K562 (cell line): Measurements from ENCODE around the gene DIMT1. TPM values are rescaled to one million over a fixed set of nuclear protein-coding genes. Genes with fewer than 3 reads are reported as not detected.

ENCODE experiments used
- ATAC-seq: fragments of 200-7000 bp; cut with Tn5 transposase; 3 replicates; pipeline ENCODE4 v1.9.1; 2020; ENCODE audit warnings: moderate library complexity
- BruUV-seq: library from RNA; stranded (reverse); fragments of 400-500 nt; replicated peaks from 2 replicates; lab custom pipeline; 2021; lab: Mats Ljungman, UMichigan
- CTCF ChIA-PET: fragments of 300-600 bp; formaldehyde crosslinking; extraction: SDS; loops from one replicate; lab custom pipeline; 2021; ENCODE audit warnings: low intra/inter-chr PET ratio; lab: Yijun Ruan, JAX
- POLR2A ChIA-PET: fragments of 300-600, 350-650 bp; sonication (Branson Sonifier 250); formaldehyde crosslinking; extraction: SDS; loops from one replicate; lab custom pipeline; 2021; ENCODE audit warnings: antibody characterized with exemption, inconsistent platforms; lab: Yijun Ruan, JAX
- DNase-seq, 4 experiments: peaks; one replicate each; pipeline versions ENCODE4 v3.0.0 to v3.0.0-alpha.2; 2011 to 2018; ENCODE audit warnings: low spot score in 3 of 4, mixed read lengths in 3 of 4; ENCODE audit errors: extremely low read depth in 1 of 4
- FAIRE-seq: peaks from 2 replicates; lab custom pipeline; 2011; peaks lifted over from hg19 to GRCh38; lab: Jason Lieb, UNC
- H2AFZ ChIP-seq: 2 replicates; pipeline ENCODE4 v1.6.0; 2011; ENCODE audit warnings: low read depth, low read length, control low read depth, inconsistent platforms
- H3K27ac ChIP-seq: fragments of 200-600 bp; 3 replicates; pipeline ENCODE4 v1.8.0; 2011; ENCODE audit warnings: low read depth, mild to moderate bottlenecking, control low read depth, inconsistent platforms, low read length, moderate library complexity, mixed read lengths; ENCODE audit errors: extremely low read depth
- H3K27me3 ChIP-seq, 2 experiments: fragments of 300-600 bp in 1 of 2; 2 replicates in 1 of 2; 3 replicates in 1 of 2; pipeline versions ENCODE4 v1.6.0 to v1.8.0; 2011; ENCODE audit warnings: inconsistent platforms in 2 of 2, low read length in 2 of 2, mild to moderate bottlenecking in 1 of 2, mixed read lengths in 1 of 2, moderate library complexity in 1 of 2; ENCODE audit not compliant: control insufficient read depth in 2 of 2, insufficient read depth in 2 of 2
- H3K36me3 ChIP-seq: fragments of 300-600 bp; 3 replicates; pipeline ENCODE4 v1.8.0; 2011; ENCODE audit warnings: mild to moderate bottlenecking, low read length, inconsistent platforms; ENCODE audit not compliant: control insufficient read depth, insufficient read depth
- H3K4me1 ChIP-seq, 2 experiments: fragments of 200-600 bp in 1 of 2; replicated peaks in 1 of 2; 2 replicates in 1 of 2; 3 replicates in 1 of 2; pipeline versions ENCODE4 v1.5.1 to v1.8.0; 2011; ENCODE audit warnings: inconsistent platforms in 2 of 2, low read length in 2 of 2, mild to moderate bottlenecking in 1 of 2, mixed read lengths in 1 of 2, moderate library complexity in 1 of 2; ENCODE audit not compliant: control insufficient read depth in 2 of 2, insufficient read depth in 2 of 2
- H3K4me2 ChIP-seq: 2 replicates; pipeline ENCODE4 v1.6.1; 2011; ENCODE audit warnings: low read length, control low read depth, inconsistent platforms, mixed read lengths; ENCODE audit not compliant: insufficient read depth
- H3K4me3 ChIP-seq: fragments of 200-600 bp; sonication (generic), shearing (Covaris generic); 2 replicates; pipeline ENCODE4 v1.5.1; 2016; ENCODE audit warnings: control low read depth, inconsistent platforms
- H3K79me2 ChIP-seq: fragments of 200-600 bp; 3 replicates; pipeline ENCODE4 v1.8.0; 2011; ENCODE audit warnings: low read length, inconsistent platforms; ENCODE audit not compliant: control insufficient read depth, insufficient read depth
- H3K9ac ChIP-seq, 2 experiments: 2 replicates each; pipeline versions ENCODE4 v1.6.0 to v1.6.1; 2011; ENCODE audit warnings: low read depth in 2 of 2, low read length in 2 of 2, control low read depth in 1 of 2, inconsistent platforms in 1 of 2, mild to moderate bottlenecking in 1 of 2, mixed read lengths in 1 of 2; ENCODE audit not compliant: insufficient read depth in 1 of 2
- H3K9me1 ChIP-seq: one replicate; pipeline ENCODE4 v1.6.0; 2011; ENCODE audit warnings: inconsistent platforms, mild to moderate bottlenecking, low read length, moderate library complexity; ENCODE audit not compliant: control insufficient read depth, insufficient read depth
- H3K9me3 ChIP-seq: replicated peaks from 2 replicates; pipeline ENCODE4 v1.5.1; 2011; ENCODE audit warnings: low read depth, low read length, inconsistent platforms; ENCODE audit not compliant: control insufficient read depth, insufficient read depth
- H4K20me1 ChIP-seq: replicated peaks from 2 replicates; pipeline ENCODE4 v1.6.1; 2011; ENCODE audit warnings: low read length, inconsistent platforms, mixed read lengths; ENCODE audit not compliant: control insufficient read depth, insufficient read depth
- ARID1B ChIP-seq: fragments of 450-650 bp; IDR thresholded peaks from 2 replicates; pipeline ENCODE4 v1.6.1; 2016; ENCODE audit warnings: antibody characterized with exemption, mild to moderate bottlenecking, inconsistent platforms
- CBX1 ChIP-seq: sonication (generic); IDR thresholded peaks from 2 replicates; pipeline ENCODE4 v1.6.1; 2016; ENCODE audit warnings: antibody characterized with exemption, low read depth, mild to moderate bottlenecking
- ETS2 ChIP-seq: IDR thresholded peaks from 2 replicates; pipeline ENCODE4 v1.6.1; 2016; ENCODE audit warnings: borderline replicate concordance, missing genetic modification characterization, mild to moderate bottlenecking, moderate library complexity, missing compliant biosample characterization; ENCODE audit not compliant: poor library complexity, severe bottlenecking
- HNRNPK ChIP-seq: fragments of 200-400 bp; formaldehyde crosslinking; IDR thresholded peaks from one replicate; pipeline ENCODE4 v1.6.1; 2018; ENCODE audit warnings: mild to moderate bottlenecking, low read depth, low read length; ENCODE audit not compliant: poor library complexity, severe bottlenecking
- NBN ChIP-seq: fragments of 450-650 bp; IDR thresholded peaks from 2 replicates; pipeline ENCODE4 v1.6.1; 2016; ENCODE audit warnings: low read depth, mild to moderate bottlenecking
- NCOA2 ChIP-seq, 2 experiments: fragments of 450-650 bp; IDR thresholded peaks; 2 replicates each; pipeline ENCODE4 v1.6.1; 2018; ENCODE audit warnings: mild to moderate bottlenecking in 2 of 2, moderate library complexity in 1 of 2; ENCODE audit not compliant: partially characterized antibody in 2 of 2
- NR2C1 ChIP-seq, 2 experiments: fragments of 450-650 bp; IDR thresholded peaks; 2 replicates each; pipeline ENCODE4 v1.6.1; 2017; ENCODE audit warnings: mild to moderate bottlenecking in 2 of 2, antibody characterized with exemption in 1 of 2, inconsistent platforms in 1 of 2, missing compliant biosample characterization in 1 of 2, missing genetic modification characterization in 1 of 2
- RBBP5 ChIP-seq: fragments of 200-600 bp; sonication (generic); IDR thresholded peaks from 2 replicates; pipeline ENCODE4 v1.6.1; 2012; ENCODE audit warnings: borderline replicate concordance, mild to moderate bottlenecking, low read length, control low read depth, inconsistent platforms; ENCODE audit not compliant: insufficient read depth, poor library complexity, severe bottlenecking
- RBM17 ChIP-seq: fragments of 200-400 bp; formaldehyde crosslinking; IDR thresholded peaks from 2 replicates; pipeline ENCODE4 v1.6.1; 2017; ENCODE audit warnings: low read depth, mild to moderate bottlenecking, low read length, borderline replicate concordance
- TBL1XR1 ChIP-seq, 2 experiments: IDR thresholded peaks; 2 replicates each; pipeline ENCODE4 v1.6.1; 2012; ENCODE audit warnings: improper control_type of control experiment in 2 of 2, low read length in 2 of 2, mild to moderate bottlenecking in 1 of 2
- TEAD4 ChIP-seq, 2 experiments: sonication (generic) in 1 of 2; formaldehyde crosslinking in 1 of 2; IDR thresholded peaks; 2 replicates each; pipeline versions ENCODE4 v1.6.1 to v1.8.0; 2012 to 2022; ENCODE audit warnings: borderline replicate concordance in 1 of 2, inconsistent platforms in 1 of 2, low read length in 1 of 2, mild to moderate bottlenecking in 1 of 2, missing genetic modification reagents in 1 of 2
- ZNF830 ChIP-seq: fragments of 250-450 bp; sonication (Bioruptor Pico); IDR thresholded peaks from 2 replicates; pipeline ENCODE4 v1.5.0; 2021; ENCODE audit warnings: mild to moderate bottlenecking
- WGBS: fragments of 100-300 bp; shearing (Covaris generic); methylation state at CpG from one replicate; pipeline ENCODE4 v1.1.6; 2016; ENCODE audit warnings: low coverage, mixed read lengths; ENCODE audit not compliant: insufficient coverage; ENCODE audit errors: missing lambda C conversion rate; 5-methylcytosine and 5-hydroxymethylcytosine counted together
- in situ Hi-C: fragments of 300-500 bp; cut with MboI; formaldehyde crosslinking; loops from 4 replicates; pipeline ENCODE4 v1.15.0; 2018; ENCODE audit warnings: inconsistent platforms, mixed read lengths
- intact Hi-C: fragments of 100-400 bp; cut with micrococcal nuclease; formaldehyde crosslinking; loops from 2 replicates; pipeline ENCODE4 v1.14.2; 2022
- polyA plus RNA-seq, 8 experiments: library from polyadenylated mRNA; depleted of rRNA in 4 of 8; stranded (reverse) in 5 of 8; unstranded in 3 of 8; fragments of >200 nt; fragmentation: Nextera tagmentation in 2 of 8; fragmentation: Illumina TruSeq in 1 of 8; extraction: Ambion mirVana in 2 of 8; extraction: Trizol in 1 of 8; gene quantifications; 2 replicates each; pipeline versions ENCODE4 v1.2.1 to v1.2.3, GENCODE V29; 2011 to 2014; ENCODE audit warnings: inconsistent platforms in 1 of 8, missing spikeins in 1 of 8
- total RNA-seq, 7 experiments: library from RNA; depleted of rRNA in 6 of 7; stranded (reverse); fragments of >200 nt in 6 of 7; fragmentation: Illumina TruSeq in 2 of 7; extraction: Trizol in 2 of 7; gene quantifications; 2 replicates each; pipeline versions ENCODE4 v1.2.1 to v1.2.3, GENCODE V29; 2011 to 2021; ENCODE audit warnings: low replicate concordance in 1 of 7
- TF ChIP-seq, protein P1 (sequence below): sonication (generic); IDR thresholded peaks from 2 replicates; pipeline ENCODE4 v1.6.1; 2016
- TF ChIP-seq, protein P2 (sequence below): IDR thresholded peaks from 2 replicates; pipeline ENCODE4 v1.6.1; 2011; ENCODE audit warnings: borderline replicate concordance, low read depth, mild to moderate bottlenecking, moderate library complexity, low read length; ENCODE audit not compliant: insufficient read depth, poor library complexity, severe bottlenecking
- TF ChIP-seq, protein P3 (sequence below), 2 experiments: fragments of 200-800 bp in 1 of 2; sonication (Bioruptor generic) in 1 of 2; sonication (generic) in 1 of 2; formaldehyde crosslinking in 1 of 2; IDR thresholded peaks in 1 of 2; conservative IDR thresholded peaks in 1 of 2; 2 replicates each; pipeline versions ENCODE4 v1.5.0 to v1.6.1; 2016 to 2020; ENCODE audit warnings: missing compliant biosample characterization in 1 of 2, missing genetic modification characterization in 1 of 2, missing genetic modification reagents in 1 of 2

The DIMT1 gene
- total and polyA plus RNA-seq, 9 of the 15 experiments (the other 6 are each of a cell fraction or from before 2014, with no cell fraction given), result 28.9 to 85.3 (median 54.1) TPM

DNA sequence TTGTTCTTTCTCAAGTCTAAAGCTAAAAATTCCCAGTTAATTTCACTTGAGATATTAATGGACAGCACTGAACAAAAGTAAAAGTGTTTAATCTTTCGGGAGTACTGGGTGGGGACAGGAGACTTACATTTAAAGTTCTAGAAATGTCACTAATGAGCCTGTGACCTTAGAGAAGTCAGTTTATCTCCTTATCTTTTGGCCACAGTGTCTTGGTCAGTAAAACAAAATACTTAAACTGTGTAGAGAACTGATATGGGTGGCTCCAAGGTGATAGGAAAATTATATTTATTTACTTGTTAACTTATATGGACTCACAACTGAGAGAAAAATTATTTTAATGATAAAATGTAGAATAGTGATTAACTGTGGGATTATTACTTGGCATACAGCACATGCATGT, 17.7 kb upstream of the DIMT1 start:
- Histone ChIP-seq H3K9me1 (no peaks in the 10 kb centered on the region), H3K27ac (peak overlapping the region; percentile 70; the same call in 2 of the 3 replicates), H3K27me3 (no peaks in the 10 kb centered on the region; a peak in 1 of 5 replicates), H3K36me3 (peaks cover 40% of the 10 kb centered on the region; the same call in 2 of the 3 replicates), H3K9ac (peak overlapping the region in 1 of 2 experiments; percentile 51; a peak in 2 of 4 replicates), H3K79me2 (peaks cover 99% of the 10 kb centered on the region), H2AFZ (no peak overlapping the region), H3K4me2 (peak overlapping the region; percentile 54; the same call in 1 of the 2 replicates), H3K4me1 (peaks cover 32 to 47% of the 10 kb centered on the region in 2 experiments), H4K20me1 (no peaks in the 10 kb centered on the region), H3K4me3 (no peak overlapping the region), H3K9me3 (no peaks in the 10 kb centered on the region)
- POLR2A ChIA-PET, result interaction anchor here (0.6 to 3.1 kb wide), 4 partner anchors 9 to 172 kb away, joined by 3 to 16 read pairs (median 10); partner anchors contain the start of genes DIMT1 and IPO11
- peak; percentile 26 to 67 (median 46) for DNase-seq
- in situ Hi-C loops, result no loop called here
- ATAC-seq, result peak; percentile 75
- 0% methylated on average over 1 of the region's 1 CpG for WGBS
- CTCF ChIA-PET, result no interaction called here
- intact Hi-C loops, result no loop called here
- FAIRE-seq, result peak; percentile 85
- no TSS peak for BruUV-seq
- no peak for TF ChIP-seq RBM17
- TF ChIP-seq, protein P1, sequence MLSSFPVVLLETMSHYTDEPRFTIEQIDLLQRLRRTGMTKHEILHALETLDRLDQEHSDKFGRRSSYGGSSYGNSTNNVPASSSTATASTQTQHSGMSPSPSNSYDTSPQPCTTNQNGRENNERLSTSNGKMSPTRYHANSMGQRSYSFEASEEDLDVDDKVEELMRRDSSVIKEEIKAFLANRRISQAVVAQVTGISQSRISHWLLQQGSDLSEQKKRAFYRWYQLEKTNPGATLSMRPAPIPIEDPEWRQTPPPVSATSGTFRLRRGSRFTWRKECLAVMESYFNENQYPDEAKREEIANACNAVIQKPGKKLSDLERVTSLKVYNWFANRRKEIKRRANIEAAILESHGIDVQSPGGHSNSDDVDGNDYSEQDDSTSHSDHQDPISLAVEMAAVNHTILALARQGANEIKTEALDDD, result peak; percentile 92
- TF ChIP-seq, protein P2, sequence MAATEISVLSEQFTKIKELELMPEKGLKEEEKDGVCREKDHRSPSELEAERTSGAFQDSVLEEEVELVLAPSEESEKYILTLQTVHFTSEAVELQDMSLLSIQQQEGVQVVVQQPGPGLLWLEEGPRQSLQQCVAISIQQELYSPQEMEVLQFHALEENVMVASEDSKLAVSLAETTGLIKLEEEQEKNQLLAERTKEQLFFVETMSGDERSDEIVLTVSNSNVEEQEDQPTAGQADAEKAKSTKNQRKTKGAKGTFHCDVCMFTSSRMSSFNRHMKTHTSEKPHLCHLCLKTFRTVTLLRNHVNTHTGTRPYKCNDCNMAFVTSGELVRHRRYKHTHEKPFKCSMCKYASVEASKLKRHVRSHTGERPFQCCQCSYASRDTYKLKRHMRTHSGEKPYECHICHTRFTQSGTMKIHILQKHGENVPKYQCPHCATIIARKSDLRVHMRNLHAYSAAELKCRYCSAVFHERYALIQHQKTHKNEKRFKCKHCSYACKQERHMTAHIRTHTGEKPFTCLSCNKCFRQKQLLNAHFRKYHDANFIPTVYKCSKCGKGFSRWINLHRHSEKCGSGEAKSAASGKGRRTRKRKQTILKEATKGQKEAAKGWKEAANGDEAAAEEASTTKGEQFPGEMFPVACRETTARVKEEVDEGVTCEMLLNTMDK, result no peak
- TF ChIP-seq ARID1B, result peak; percentile 94
- no peak for TF ChIP-seq ZNF830 (CRISPR knock-in tag)
- 0 out of 2 replicates have a peak, but pooled peaks have one; percentile 22 for TF ChIP-seq NBN
- TF ChIP-seq CBX1, result no peak
- peak in 1 of 2 experiments; percentile 33 for TF ChIP-seq NCOA2 (IDR thresholded peaks at IDR 0.05; ENCODE audit: partially characterized antibody in 2 of 2)
- peak; percentile 61 for TF ChIP-seq NR2C1 (IDR thresholded peaks at IDR 0.05)
- TF ChIP-seq NR2C1 (tag; IDR thresholded peaks at IDR 0.05), result peak; percentile 60
- peak; percentile 92 for TF ChIP-seq TEAD4 (IDR thresholded peaks at IDR 0.05; ENCODE audit: low read length)
- TF ChIP-seq TEAD4 (CRISPR knock-in tag; IDR thresholded peaks at IDR 0.05; ENCODE audit: borderline replicate concordance), result no peak
- TF ChIP-seq ETS2 (tag), result no peak
- TF ChIP-seq TBL1XR1 (IDR thresholded peaks at IDR 0.05; ENCODE audit: low read length in 2 of 2), result peak in 1 of 2 experiments; percentile 65; a peak in 1 of 4 replicates
- TF ChIP-seq RBBP5, result peak; percentile 46
- TF ChIP-seq HNRNPK, result no peak
- TF ChIP-seq, protein P3, sequence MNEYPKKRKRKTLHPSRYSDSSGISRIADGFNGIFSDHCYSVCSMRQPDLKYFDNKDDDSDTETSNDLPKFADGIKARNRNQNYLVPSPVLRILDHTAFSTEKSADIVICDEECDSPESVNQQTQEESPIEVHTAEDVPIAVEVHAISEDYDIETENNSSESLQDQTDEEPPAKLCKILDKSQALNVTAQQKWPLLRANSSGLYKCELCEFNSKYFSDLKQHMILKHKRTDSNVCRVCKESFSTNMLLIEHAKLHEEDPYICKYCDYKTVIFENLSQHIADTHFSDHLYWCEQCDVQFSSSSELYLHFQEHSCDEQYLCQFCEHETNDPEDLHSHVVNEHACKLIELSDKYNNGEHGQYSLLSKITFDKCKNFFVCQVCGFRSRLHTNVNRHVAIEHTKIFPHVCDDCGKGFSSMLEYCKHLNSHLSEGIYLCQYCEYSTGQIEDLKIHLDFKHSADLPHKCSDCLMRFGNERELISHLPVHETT (CRISPR knock-in tag; conservative IDR thresholded peaks at IDR 0.05 in 1 of 2, IDR thresholded peaks at IDR 0.05 in 1 of 2), result peak in 1 of 2 experiments; percentile 53; a peak in 1 of 4 replicates
